ENCODE results near the gene LRR1. TPM values are rescaled to one million over a fixed set of nuclear protein-coding genes. Genes with fewer than 3 reads are reported as not detected.

The LRR1 gene, protein sequence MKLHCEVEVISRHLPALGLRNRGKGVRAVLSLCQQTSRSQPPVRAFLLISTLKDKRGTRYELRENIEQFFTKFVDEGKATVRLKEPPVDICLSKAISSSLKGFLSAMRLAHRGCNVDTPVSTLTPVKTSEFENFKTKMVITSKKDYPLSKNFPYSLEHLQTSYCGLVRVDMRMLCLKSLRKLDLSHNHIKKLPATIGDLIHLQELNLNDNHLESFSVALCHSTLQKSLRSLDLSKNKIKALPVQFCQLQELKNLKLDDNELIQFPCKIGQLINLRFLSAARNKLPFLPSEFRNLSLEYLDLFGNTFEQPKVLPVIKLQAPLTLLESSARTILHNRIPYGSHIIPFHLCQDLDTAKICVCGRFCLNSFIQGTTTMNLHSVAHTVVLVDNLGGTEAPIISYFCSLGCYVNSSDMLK
- 1 to 10 TPM; 6.4 to 9.2 (median 8.6) TPM for total RNA-seq

DNA sequence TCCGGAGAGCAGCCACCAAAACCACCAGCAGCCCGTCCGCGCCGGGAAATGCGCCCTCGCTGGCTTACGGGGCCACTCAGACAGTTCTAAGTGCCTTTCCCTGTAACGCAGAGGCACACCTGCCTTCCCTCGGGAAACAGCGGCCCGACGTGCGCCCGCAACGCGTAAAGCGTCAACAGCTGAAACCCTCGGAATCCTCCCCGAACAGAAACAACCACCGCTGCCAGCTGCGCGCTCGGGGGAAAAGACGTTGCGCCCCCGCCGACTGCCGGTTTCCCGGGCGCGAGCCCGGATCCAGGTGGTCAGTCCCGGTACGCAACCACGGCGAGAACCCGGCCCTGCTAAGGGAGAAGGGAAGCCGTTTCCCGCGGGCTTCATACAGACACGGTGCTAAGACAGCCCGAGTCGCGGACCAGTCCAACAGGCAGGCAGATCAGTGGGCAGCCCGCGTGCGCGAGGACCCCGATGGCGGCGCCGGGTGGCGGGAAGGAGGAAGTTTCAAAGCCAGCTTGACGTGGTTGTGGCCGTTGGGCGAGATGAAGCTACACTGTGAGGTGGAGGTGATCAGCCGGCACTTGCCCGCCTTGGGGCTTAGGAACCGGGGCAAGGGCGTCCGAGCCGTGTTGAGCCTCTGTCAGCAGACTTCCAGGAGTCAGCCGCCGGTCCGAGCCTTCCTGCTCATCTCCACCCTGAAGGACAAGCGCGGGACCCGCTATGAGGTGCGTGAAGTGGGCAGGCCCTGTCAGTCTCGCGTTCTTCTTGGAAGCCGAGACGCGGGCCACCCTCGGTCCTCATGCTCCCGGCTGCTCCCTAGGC lies at the start of gene LRR1:
Gene LRR1 (plus strand): TSS at position 456 of the 816 bp plus-strand sequence. CDS start 81 bp downstream, at position 537.
- TF ChIP-seq POLR2A (IDR thresholded peaks at IDR 0.05) (peak in 1 of 2 donors; percentile 55), EP300 (IDR thresholded peaks at IDR 0.05) (peak; percentile 32), POLR2AphosphoS5 (IDR thresholded peaks at IDR 0.05) (no peak)
- TF ChIP-seq, protein P1, sequence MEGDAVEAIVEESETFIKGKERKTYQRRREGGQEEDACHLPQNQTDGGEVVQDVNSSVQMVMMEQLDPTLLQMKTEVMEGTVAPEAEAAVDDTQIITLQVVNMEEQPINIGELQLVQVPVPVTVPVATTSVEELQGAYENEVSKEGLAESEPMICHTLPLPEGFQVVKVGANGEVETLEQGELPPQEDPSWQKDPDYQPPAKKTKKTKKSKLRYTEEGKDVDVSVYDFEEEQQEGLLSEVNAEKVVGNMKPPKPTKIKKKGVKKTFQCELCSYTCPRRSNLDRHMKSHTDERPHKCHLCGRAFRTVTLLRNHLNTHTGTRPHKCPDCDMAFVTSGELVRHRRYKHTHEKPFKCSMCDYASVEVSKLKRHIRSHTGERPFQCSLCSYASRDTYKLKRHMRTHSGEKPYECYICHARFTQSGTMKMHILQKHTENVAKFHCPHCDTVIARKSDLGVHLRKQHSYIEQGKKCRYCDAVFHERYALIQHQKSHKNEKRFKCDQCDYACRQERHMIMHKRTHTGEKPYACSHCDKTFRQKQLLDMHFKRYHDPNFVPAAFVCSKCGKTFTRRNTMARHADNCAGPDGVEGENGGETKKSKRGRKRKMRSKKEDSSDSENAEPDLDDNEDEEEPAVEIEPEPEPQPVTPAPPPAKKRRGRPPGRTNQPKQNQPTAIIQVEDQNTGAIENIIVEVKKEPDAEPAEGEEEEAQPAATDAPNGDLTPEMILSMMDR (IDR thresholded peaks at IDR 0.05), result no peak
- peaks cover 20% of the 10 kb centered on the region for H3K4me1 ChIP-seq
- no peaks in the 10 kb centered on the region for H3K36me3 ChIP-seq
- DNase-seq (ENCODE audit: low spot score in 2 of 2), result peak; percentile 93
- peak within 1 kb of the TSS; percentile 68 for H3K4me3 ChIP-seq
- H3K27ac ChIP-seq, result peak within 1 kb of the TSS; percentile 95
- no peaks in the 10 kb centered on the region for H3K27me3 ChIP-seq
- H3K9me3 ChIP-seq, result no peaks in the 10 kb centered on the region
- 0% methylated on average over 27 of the region's 77 CpGs for WGBS

DNA sequence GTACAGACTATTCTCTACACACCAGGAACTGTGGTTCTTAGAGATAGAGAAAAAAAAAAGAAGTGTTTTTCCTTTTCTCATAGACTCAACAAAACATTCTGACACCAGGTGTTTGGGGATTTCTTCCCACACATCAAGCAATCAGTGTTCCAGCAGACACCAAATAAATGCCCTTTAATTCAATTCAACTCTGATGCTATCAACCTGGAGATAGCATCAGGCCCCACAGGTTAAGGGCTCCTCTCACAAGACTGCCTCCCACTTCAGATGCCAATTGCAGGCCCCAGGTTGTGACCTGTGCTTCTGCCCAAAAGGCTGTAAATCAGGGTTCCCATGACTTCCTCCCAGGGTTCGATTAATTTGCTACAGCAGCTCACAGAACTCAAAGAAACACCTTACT lies 49.3 kb upstream of the LRR1 start:
- no peak overlapping the region for H3K4me3 ChIP-seq
- no peaks in the 10 kb centered on the region for H3K4me1 ChIP-seq
- TF ChIP-seq POLR2AphosphoS5 (IDR thresholded peaks at IDR 0.05) (no peak), EP300 (IDR thresholded peaks at IDR 0.05) (no peak), POLR2A (IDR thresholded peaks at IDR 0.05) (no peak)
- TF ChIP-seq, protein P1 (IDR thresholded peaks at IDR 0.05), result no peak
- 36% methylated on average over 1 of the region's 1 CpG for WGBS
- no peaks in the 10 kb centered on the region for H3K9me3 ChIP-seq
- H3K27ac ChIP-seq, result no peak overlapping the region
- no peaks in the 10 kb centered on the region for H3K36me3 ChIP-seq
- DNase-seq (ENCODE audit: low spot score in 2 of 2), result no peak
- no peaks in the 10 kb centered on the region for H3K27me3 ChIP-seq

DNA sequence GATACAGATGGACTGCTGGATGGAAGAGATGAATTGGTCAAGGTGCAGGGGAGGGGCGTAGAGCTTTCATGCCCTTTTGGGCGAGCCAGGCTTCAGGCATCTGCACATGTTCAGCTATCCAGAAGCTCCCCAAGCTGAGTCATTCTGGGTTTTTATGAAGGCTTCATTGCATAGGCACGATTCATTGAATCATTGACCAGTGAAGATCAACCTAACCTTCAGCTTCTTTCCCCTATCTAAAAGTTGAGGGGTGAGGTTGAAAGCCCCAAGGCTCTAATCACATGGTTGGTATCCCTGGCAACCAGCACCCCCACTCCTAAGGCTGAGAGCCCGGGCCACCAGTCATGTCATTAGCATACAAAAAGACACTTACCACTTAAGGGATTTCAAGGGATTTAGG lies 48.9 kb upstream of the LRR1 start:
- no peak for DNase-seq (ENCODE audit: low spot score in 2 of 2)

DNA sequence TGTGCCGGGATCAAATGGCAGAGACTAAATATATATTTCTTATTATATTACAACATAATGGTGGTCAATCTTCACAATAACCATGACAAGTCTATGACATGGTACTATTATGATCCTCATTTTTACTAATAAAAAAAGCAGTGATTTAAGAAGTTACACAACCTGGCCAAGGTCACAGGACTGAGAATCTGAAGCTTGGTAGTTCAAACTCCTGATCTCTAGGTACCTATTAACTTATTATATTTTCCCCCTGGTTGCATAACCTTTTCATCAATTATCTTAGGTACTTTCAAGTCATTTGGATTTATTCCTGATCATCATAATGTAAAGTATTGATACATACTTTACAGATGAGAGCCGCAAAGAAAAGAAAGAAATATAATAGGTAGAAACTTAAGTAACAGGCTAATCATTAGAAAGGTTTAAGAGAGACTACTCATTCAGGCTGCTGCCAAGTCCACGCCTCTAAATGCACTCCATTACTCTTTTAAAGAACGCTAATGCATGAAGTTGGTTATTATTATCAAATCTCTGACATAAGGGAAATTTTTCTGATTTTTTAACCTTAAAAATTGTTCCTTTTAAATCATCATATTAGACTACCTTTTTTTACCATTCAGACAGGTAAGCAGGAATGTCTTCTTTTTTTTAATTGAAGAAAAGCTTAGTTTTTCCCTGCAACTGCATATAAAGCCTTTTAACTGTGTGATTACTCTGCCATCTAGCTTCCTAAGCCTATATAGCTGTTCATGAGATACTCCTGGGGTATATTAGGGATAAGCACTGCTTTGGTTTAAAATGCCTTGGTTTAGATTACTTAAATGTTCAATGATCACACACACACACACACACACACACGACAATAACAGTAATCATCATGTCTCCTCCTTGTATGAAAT lies 48.2 kb upstream of the LRR1 start:
- TF ChIP-seq EP300 (IDR thresholded peaks at IDR 0.05) (no peak), POLR2A (IDR thresholded peaks at IDR 0.05) (no peak), POLR2AphosphoS5 (IDR thresholded peaks at IDR 0.05) (no peak)
- TF ChIP-seq, protein P1 (IDR thresholded peaks at IDR 0.05), result no peak
- Histone ChIP-seq H3K36me3 (no peaks in the 10 kb centered on the region), H3K4me1 (no peaks in the 10 kb centered on the region), H3K4me3 (no peak overlapping the region), H3K27ac (no peak overlapping the region), H3K27me3 (no peaks in the 10 kb centered on the region), H3K9me3 (no peaks in the 10 kb centered on the region)
- 65% methylated on average over 5 of the region's 5 CpGs for WGBS
- no peak for DNase-seq (ENCODE audit: low spot score in 2 of 2)

More for the DNA sequence above, 48.9 kb upstream of the LRR1 start:
- Histone ChIP-seq H3K36me3 (no peaks in the 10 kb centered on the region), H3K27ac (no peak overlapping the region), H3K4me1 (no peaks in the 10 kb centered on the region), H3K27me3 (no peaks in the 10 kb centered on the region), H3K9me3 (no peaks in the 10 kb centered on the region), H3K4me3 (no peak overlapping the region)
- no peak for TF ChIP-seq EP300 (IDR thresholded peaks at IDR 0.05)
- TF ChIP-seq POLR2A (IDR thresholded peaks at IDR 0.05), result no peak
- no peak for TF ChIP-seq POLR2AphosphoS5 (IDR thresholded peaks at IDR 0.05)
- TF ChIP-seq, protein P1 (IDR thresholded peaks at IDR 0.05), result no peak
- 41% methylated on average over 4 of the region's 4 CpGs for WGBS

All from suprapubic skin (tissue), 4 donors.